Aorta (tissue), 5 donors: Measurements from ENCODE around the gene FSIP1. TPM values are rescaled to one million over a fixed set of nuclear protein-coding genes. Genes with fewer than 3 reads are reported as not detected.

Source experiments
- ATAC-seq: fragments of 200-7000 bp; cut with Tn5 transposase; one replicate; pipeline ENCODE4 v1.9.1; 2022; ENCODE audit warnings: moderate library complexity; ENCODE audit not compliant: low FRiP score
- DNase-seq, 2 donors: peaks; one replicate each; pipeline ENCODE4 v3.0.0-alpha.2; 2020
- H3K27ac ChIP-seq, 2 donors: one replicate each; pipeline ENCODE4 v1.5.1; 2013; ENCODE audit warnings: low read length in 2 of 2, mild to moderate bottlenecking in 2 of 2, moderate library complexity in 2 of 2, control low read depth in 1 of 2, inconsistent platforms in 1 of 2, low read depth in 1 of 2
- H3K27me3 ChIP-seq, 2 donors: one replicate each; pipeline ENCODE4 v1.6.1; 2013; ENCODE audit warnings: control low read depth in 1 of 2, low read length in 1 of 2, mild to moderate bottlenecking in 1 of 2, moderate library complexity in 1 of 2; ENCODE audit not compliant: insufficient read depth in 2 of 2, control insufficient read depth in 1 of 2
- H3K36me3 ChIP-seq, 2 donors: one replicate each; pipeline ENCODE4 v1.6.1; 2013; ENCODE audit warnings: control low read depth in 1 of 2, low read length in 1 of 2, mild to moderate bottlenecking in 1 of 2; ENCODE audit not compliant: insufficient read depth in 2 of 2, control insufficient read depth in 1 of 2
- H3K4me1 ChIP-seq, 2 donors: one replicate each; pipeline ENCODE4 v1.6.1; 2013; ENCODE audit warnings: low read length in 2 of 2, control low read depth in 1 of 2, mild to moderate bottlenecking in 1 of 2, moderate library complexity in 1 of 2; ENCODE audit not compliant: insufficient read depth in 2 of 2, control insufficient read depth in 1 of 2
- H3K4me3 ChIP-seq, 2 donors: one replicate each; pipeline ENCODE4 v1.5.1; 2013; ENCODE audit warnings: low read length in 2 of 2, control low read depth in 1 of 2, mild to moderate bottlenecking in 1 of 2
- H3K9me3 ChIP-seq: one replicate; pipeline ENCODE4 v1.6.1; 2013; ENCODE audit warnings: mild to moderate bottlenecking, low read length; ENCODE audit not compliant: control insufficient read depth
- WGBS, 2 donors: extraction: QIAGEN DNeasy Blood & Tissue Kit; methylation state at CpG; one replicate each; pipeline ENCODE4 v1.1.7; 2013; 5-methylcytosine and 5-hydroxymethylcytosine counted together
- intact Hi-C, 2 donors: fragments of 100-400 bp; cut with DNase I; formaldehyde crosslinking; loops; one replicate each; pipeline versions ENCODE4 v1.14.2 to v1.15.0; 2022
- polyA plus RNA-seq, 2 donors: library from polyadenylated mRNA; stranded (reverse); fragments of 200-250 nt; gene quantifications; one replicate each; pipeline ENCODE4 v1.2.3, GENCODE V29; 2013
- total RNA-seq, 2 donors: library from RNA; stranded (reverse); fragmentation: NEBNext Ultra II Directional; extraction: Animal tissue kit (Norgen Biotek cat#: 25700); gene quantifications; one replicate each; pipeline ENCODE4 v1.2.1, GENCODE V29; 2021
- donor health status: healthy with polysubstance abuse.
- donor health status: Bipolar disorder and iron deficiency.
- donor health status: DM: no; HTN: no; CAD: no.
- donor health status: DM: no; HTN: no; CAD: no.
- donor health status: DM: yes; HTN: yes; CAD: no.

Gene FSIP1
- total and polyA plus RNA-seq, 4 donors = 1.2 TPM; not detected in 1

DNA sequence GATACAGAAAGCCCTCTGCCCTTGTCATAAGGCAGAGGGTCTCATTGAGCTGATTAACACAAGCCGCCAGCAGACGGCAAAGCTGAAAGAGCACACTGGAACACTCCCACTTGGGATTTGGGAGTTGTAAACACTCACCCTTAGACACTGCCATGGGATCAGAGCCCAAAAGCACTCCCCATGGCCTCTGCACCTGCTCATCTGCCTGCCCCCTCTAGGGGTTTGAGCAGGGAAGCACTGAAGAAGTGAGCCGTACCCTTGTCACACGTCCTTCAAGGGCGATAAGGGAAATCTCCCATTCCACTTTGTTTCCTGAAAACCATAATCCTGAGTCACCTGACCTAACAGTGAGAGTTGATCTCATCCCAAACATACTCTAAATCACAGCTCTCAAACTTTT, 14.7 kb downstream of the FSIP1 start:
- Histone ChIP-seq H3K27ac (no peak overlapping the region), H3K27me3 (no peaks in the 10 kb centered on the region), H3K4me3 (no peak overlapping the region), H3K9me3 (no peaks in the 10 kb centered on the region), H3K36me3 (no peaks in the 10 kb centered on the region), H3K4me1 (peaks cover 0 to 3% of the 10 kb centered on the region in 2 donors)
- WGBS, 2 donors = 95 to 97% methylated on average over 5 of the region's 5 CpGs
- no peak for DNase-seq
- intact Hi-C loops = no loop called here
- ATAC-seq = no peak

DNA sequence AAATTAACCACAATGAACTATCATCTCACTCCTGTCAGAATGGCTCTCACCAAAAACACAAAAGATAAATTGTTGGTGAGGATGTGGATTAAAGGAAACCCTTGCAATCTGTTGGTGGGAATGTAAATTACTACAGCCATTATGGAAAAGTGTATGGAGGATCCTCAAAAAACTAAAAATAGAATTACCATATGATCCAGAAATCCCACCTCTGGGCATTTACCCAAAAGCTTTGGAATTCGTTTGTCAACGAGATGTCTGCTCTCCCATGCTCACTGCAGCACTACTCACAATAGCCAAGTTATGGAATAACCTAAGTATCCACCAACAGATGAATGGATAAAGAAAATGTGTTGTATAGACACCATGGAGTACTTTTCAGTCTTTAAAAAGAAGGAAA, 21.6 kb downstream of the FSIP1 start:
- Histone ChIP-seq H3K27ac (no peak overlapping the region), H3K27me3 (no peaks in the 10 kb centered on the region), H3K9me3 (no peaks in the 10 kb centered on the region), H3K4me3 (no peak overlapping the region), H3K4me1 (no peaks in the 10 kb centered on the region), H3K36me3 (no peaks in the 10 kb centered on the region)
- ATAC-seq (no peak), DNase-seq (no peak)
- WGBS, 2 donors = 44 to 54% methylated on average over 2 of the region's 2 CpGs
- intact Hi-C loops = no loop called here

DNA sequence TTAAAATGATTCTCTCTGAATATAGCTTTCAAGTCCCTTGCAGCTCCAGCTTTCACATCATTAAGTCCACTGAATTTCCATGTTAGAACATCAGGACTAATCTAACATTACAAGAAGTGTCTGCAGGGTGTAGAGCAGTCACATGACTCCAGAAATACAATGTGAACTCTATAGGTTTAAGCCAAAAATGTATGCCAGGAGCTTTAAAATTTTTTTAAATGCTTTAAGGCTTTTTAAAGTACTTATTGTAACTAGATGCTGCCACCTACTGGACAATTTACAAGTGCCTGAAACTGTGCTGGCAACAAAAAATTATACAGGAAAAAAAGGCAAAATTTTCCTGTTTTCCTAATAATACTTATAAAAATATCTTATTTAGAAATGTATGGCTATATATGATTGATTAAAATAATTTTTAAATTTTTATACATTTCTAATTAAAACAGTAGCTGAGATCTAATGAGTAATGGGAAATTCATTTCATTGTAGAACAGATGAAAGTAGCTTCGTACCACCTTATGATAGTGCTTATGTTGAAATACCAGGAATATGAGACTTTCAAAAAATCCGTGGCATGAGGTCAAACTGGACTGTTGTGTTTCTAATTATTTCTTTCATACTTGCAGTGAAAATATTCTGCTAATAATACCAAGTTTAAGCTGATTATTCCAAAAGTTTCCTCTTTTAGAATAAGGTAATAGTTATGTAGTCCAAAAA, 25.7 kb downstream of the FSIP1 start:
- no peaks in the 10 kb centered on the region for H3K4me1 ChIP-seq
- no peaks in the 10 kb centered on the region for H3K27me3 ChIP-seq
- ATAC-seq (no peak), DNase-seq (no peak)
- no peak overlapping the region for H3K27ac ChIP-seq
- H3K36me3 ChIP-seq = no peaks in the 10 kb centered on the region
- 49 to 50% methylated on average over 2 of the region's 2 CpGs for WGBS, 2 donors
- H3K4me3 ChIP-seq = no peak overlapping the region
- H3K9me3 ChIP-seq = no peaks in the 10 kb centered on the region
- intact Hi-C loops = loop anchor here (2.0 to 10.0 kb wide), 3 partner anchors 70 to 942 kb away; no protein-coding TSS in a partner anchor

DNA sequence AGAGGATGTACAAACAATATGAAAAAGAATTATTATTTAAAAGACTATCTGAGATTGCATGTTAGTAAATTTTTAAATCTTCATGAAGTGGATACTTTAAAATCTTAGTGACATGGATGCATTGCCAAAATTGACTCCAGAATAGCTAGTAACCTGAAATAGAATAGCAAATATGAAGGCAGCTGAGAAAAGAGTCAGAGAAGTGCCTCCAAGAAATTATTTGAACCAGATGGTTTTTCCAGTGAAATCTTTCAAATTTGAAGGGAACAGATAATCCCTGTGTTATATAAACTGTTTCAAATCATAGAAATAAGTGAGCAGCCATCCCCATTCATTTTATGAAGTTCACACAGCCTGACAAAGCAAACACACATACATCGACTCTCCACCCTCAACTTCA, 29.6 kb downstream of the FSIP1 start:
- DNase-seq (no peak), ATAC-seq (no peak)
- H3K27ac ChIP-seq = no peak overlapping the region
- no peaks in the 10 kb centered on the region for H3K27me3 ChIP-seq
- H3K4me1 ChIP-seq = no peaks in the 10 kb centered on the region
- H3K9me3 ChIP-seq = no peaks in the 10 kb centered on the region
- no peak overlapping the region for H3K4me3 ChIP-seq
- H3K36me3 ChIP-seq = no peaks in the 10 kb centered on the region
- intact Hi-C loops = loop anchor here (10.0 kb wide), 1 partner anchor 938 kb away; no protein-coding TSS in a partner anchor
- 74 to 89% methylated on average over 1 of the region's 1 CpG for WGBS, 2 donors

DNA sequence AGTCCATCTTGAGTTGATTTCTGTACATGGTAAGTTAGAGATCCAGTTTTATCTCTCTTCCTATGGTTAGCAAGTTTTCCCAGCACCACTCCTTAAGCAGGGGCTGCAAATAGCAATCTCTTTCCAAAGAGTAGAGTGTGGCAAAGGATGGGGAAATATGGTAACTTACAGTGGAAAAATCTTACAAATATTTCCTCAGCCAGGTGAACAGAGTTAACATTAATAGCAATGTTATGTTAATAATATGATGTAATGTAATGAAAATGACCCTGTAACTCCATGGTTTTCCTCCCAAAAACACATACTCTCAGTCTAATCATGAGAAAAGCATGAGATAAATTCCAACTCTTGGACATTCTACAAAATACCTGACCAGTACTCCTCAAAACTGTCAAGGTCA, 30.4 kb downstream of the FSIP1 start:
- no peaks in the 10 kb centered on the region for H3K9me3 ChIP-seq
- no peaks in the 10 kb centered on the region for H3K4me1 ChIP-seq
- intact Hi-C loops = loop anchor here (10.0 kb wide), 1 partner anchor 937 kb away; no protein-coding TSS in a partner anchor
- H3K36me3 ChIP-seq = no peaks in the 10 kb centered on the region
- no peak overlapping the region for H3K27ac ChIP-seq
- no peaks in the 10 kb centered on the region for H3K27me3 ChIP-seq
- ATAC-seq (no peak), DNase-seq (no peak)
- H3K4me3 ChIP-seq = no peak overlapping the region

DNA sequence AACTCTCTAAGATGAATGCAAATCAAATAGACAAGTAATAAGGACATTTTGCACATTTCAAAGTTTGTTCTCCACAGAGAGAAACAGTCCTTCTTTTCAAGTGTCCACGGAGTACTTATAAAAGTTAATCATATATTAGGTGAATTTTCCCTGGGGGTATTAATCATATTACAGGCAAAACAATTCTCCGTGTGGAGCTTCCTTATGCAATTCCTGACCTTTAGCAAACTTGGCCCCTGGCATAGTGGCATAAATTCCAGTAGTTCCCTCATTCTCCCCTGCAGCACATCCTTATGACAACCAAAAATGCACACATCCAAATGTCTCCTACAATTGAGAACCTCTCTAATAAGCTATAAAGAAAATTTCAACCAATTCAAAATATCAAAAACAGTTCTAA, 34.4 kb downstream of the FSIP1 start:
- Histone ChIP-seq H3K4me1 (no peaks in the 10 kb centered on the region), H3K9me3 (no peaks in the 10 kb centered on the region), H3K4me3 (no peak overlapping the region), H3K27ac (no peak overlapping the region), H3K36me3 (no peaks in the 10 kb centered on the region), H3K27me3 (no peaks in the 10 kb centered on the region)
- no peak for DNase-seq
- 72 to 78% methylated on average over 2 of the region's 2 CpGs for WGBS, 2 donors
- intact Hi-C loops = no loop called here
- ATAC-seq = no peak

DNA sequence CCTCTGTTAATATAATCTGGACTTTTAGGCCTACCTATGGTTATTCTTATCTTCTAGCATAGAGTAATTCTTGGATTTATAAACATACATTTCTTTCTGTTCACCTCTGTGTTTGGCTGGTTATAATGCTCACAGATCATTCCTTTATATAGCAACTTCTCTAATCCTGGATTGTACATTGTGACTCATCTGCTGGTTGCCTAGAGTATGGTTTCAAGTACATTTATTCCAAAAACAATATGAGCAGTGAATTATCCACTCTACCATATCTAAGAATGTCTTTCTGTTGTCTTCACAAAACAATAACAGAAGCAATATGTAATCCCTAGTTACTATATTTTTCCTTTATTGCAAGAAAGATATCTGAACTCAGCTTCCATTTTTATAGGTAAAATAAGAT, 35.3 kb downstream of the FSIP1 start:
- Histone ChIP-seq H3K4me3 (no peak overlapping the region), H3K36me3 (no peaks in the 10 kb centered on the region), H3K27me3 (no peaks in the 10 kb centered on the region), H3K27ac (no peak overlapping the region), H3K9me3 (no peaks in the 10 kb centered on the region), H3K4me1 (no peaks in the 10 kb centered on the region)
- intact Hi-C loops = no loop called here
- DNase-seq (no peak), ATAC-seq (no peak)

DNA sequence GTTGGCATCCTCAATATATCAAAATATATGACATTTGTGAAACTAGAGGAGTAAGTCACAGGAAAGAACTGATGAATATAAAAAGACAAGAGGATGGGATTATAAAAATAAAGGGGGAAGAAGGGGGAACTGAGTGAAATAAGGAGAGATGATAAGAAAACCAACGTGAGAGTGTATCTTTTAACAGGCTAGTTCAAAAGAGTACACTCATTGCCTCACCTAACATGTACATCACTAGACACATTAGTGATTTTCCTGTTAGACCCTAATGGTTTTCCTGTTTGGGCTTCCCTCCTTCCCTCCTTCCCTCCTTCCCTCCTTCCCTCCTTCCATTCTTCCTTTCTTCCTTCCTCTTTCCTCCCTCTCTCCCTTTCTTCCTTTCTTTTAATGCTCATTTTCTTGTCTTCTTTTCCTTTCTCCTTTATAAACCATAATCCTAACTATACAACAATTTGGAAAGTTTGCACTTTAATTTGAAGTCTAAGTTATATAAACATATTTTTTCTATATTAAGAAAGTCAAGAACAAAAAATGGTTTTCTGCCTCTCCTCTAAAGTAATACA, 35.8 kb downstream of the FSIP1 start:
- Histone ChIP-seq H3K36me3 (no peaks in the 10 kb centered on the region), H3K9me3 (no peaks in the 10 kb centered on the region), H3K27ac (no peak overlapping the region), H3K4me1 (no peaks in the 10 kb centered on the region), H3K27me3 (no peaks in the 10 kb centered on the region), H3K4me3 (no peak overlapping the region)
- DNase-seq (no peak), ATAC-seq (no peak)
- 94 to 100% methylated on average over 1 of the region's 1 CpG for WGBS, 2 donors
- intact Hi-C loops = no loop called here

DNA sequence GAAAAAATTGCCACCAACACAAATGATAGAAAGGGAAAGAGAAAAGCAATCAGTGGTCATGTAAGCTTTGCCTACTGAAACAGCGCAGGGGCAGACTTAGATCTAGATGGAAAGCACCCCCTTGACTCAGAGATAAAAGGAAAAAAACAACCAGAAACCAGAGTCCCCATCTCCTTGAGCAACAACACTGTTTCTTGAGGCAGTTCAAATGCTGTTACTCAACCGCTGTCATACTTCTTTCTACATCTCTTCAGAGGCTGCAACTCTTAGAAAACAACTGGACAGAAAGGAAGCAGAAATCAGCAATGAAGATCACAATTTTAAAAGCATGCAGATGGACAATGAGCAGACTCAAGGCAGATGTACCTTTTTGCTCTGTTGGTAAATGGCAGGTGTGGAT, 36.5 kb downstream of the FSIP1 start:
- H3K9me3 ChIP-seq = no peaks in the 10 kb centered on the region
- WGBS, 2 donors = 95% methylated on average over 2 of the region's 2 CpGs
- H3K27ac ChIP-seq = no peak overlapping the region
- no peaks in the 10 kb centered on the region for H3K27me3 ChIP-seq
- DNase-seq = no peak
- no peaks in the 10 kb centered on the region for H3K36me3 ChIP-seq
- no peak for ATAC-seq
- no peak overlapping the region for H3K4me3 ChIP-seq
- intact Hi-C loops = no loop called here
- no peaks in the 10 kb centered on the region for H3K4me1 ChIP-seq
